Neuronal stem cell (in vitro differentiated cells): ENCODE results near the gene CAV3.

Experiments used
- DNase-seq: peaks from one replicate; pipeline ENCODE4 v3.0.0-alpha.2; 2013; ENCODE audit warnings: low spot score
- H2AFZ ChIP-seq: one replicate; pipeline ENCODE4 v1.6.1; 2013; ENCODE audit warnings: mild to moderate bottlenecking, low read length, inconsistent platforms
- H2AK5ac ChIP-seq: 2 replicates; pipeline ENCODE4 v1.6.1; 2013; ENCODE audit warnings: low read depth, mild to moderate bottlenecking, inconsistent platforms, low read length, moderate library complexity, mixed read lengths
- H2BK120ac ChIP-seq: 2 replicates; pipeline ENCODE4 v1.6.1; 2013; ENCODE audit warnings: low read depth, mild to moderate bottlenecking, inconsistent platforms, low read length, moderate library complexity, mixed read lengths
- H2BK12ac ChIP-seq: one replicate; pipeline ENCODE4 v1.6.1; 2013; ENCODE audit warnings: low read length, inconsistent platforms
- H2BK15ac ChIP-seq: 2 replicates; pipeline ENCODE4 v1.6.1; 2013; ENCODE audit warnings: mild to moderate bottlenecking, low read length, inconsistent platforms, mixed read lengths
- H2BK5ac ChIP-seq: one replicate; pipeline ENCODE4 v1.6.1; 2013; ENCODE audit warnings: inconsistent platforms, mild to moderate bottlenecking, low read length, moderate library complexity
- H3K14ac ChIP-seq: one replicate; pipeline ENCODE4 v1.6.1; 2013; ENCODE audit warnings: low read length, inconsistent platforms
- H3K18ac ChIP-seq: 2 replicates; pipeline ENCODE4 v1.6.1; 2013; ENCODE audit warnings: low read length, inconsistent platforms
- H3K23ac ChIP-seq: 2 replicates; pipeline ENCODE4 v1.6.1; 2013; ENCODE audit warnings: low read depth, mild to moderate bottlenecking, mixed read lengths, low read length, inconsistent platforms; ENCODE audit not compliant: poor library complexity
- H3K27ac ChIP-seq: replicated peaks from 3 replicates; pipeline ENCODE4 v1.5.1; 2013; ENCODE audit warnings: low read length, inconsistent platforms
- H3K27me3 ChIP-seq, 3 experiments: 2 replicates each; pipeline ENCODE4 v1.6.1; 2013; ENCODE audit warnings: low read length in 3 of 3, mild to moderate bottlenecking in 2 of 3, inconsistent platforms in 1 of 3, low read depth in 1 of 3, mixed read lengths in 1 of 3, moderate library complexity in 1 of 3; ENCODE audit not compliant: control insufficient read depth in 3 of 3, insufficient read depth in 3 of 3
- H3K36me3 ChIP-seq, 2 donors: replicated peaks in 1 of 2; 2 replicates each; pipeline ENCODE4 v1.6.1; 2013; ENCODE audit warnings: low read length in 2 of 2; ENCODE audit not compliant: control insufficient read depth in 2 of 2, insufficient read depth in 2 of 2
- H3K4ac ChIP-seq: 2 replicates; pipeline ENCODE4 v1.6.1; 2013; ENCODE audit warnings: inconsistent platforms, mild to moderate bottlenecking, low read length, moderate library complexity
- H3K4me1 ChIP-seq, 2 donors: 1 replicate in 1 of 2; 2 replicates in 1 of 2; pipeline ENCODE4 v1.6.1; 2013; ENCODE audit warnings: low read length in 2 of 2, low read depth in 1 of 2; ENCODE audit not compliant: control insufficient read depth in 2 of 2, insufficient read depth in 1 of 2
- H3K4me2 ChIP-seq: one replicate; pipeline ENCODE4 v1.6.1; 2013; ENCODE audit warnings: mild to moderate bottlenecking, low read length, inconsistent platforms; ENCODE audit not compliant: insufficient read depth, poor library complexity, severe bottlenecking
- H3K4me3 ChIP-seq, 2 donors: 2 replicates each; pipeline ENCODE4 v1.5.1; 2013; ENCODE audit warnings: low read length in 2 of 2, mild to moderate bottlenecking in 2 of 2, inconsistent platforms in 1 of 2, moderate library complexity in 1 of 2
- H3K79me1 ChIP-seq: one replicate; pipeline ENCODE4 v1.6.1; 2013; ENCODE audit warnings: low read depth, mild to moderate bottlenecking, inconsistent platforms, low read length, moderate library complexity
- H3K9ac ChIP-seq: one replicate; pipeline ENCODE4 v1.6.1; 2013; ENCODE audit warnings: mild to moderate bottlenecking, low read depth, low read length, inconsistent platforms; ENCODE audit not compliant: poor library complexity
- H3K9me3 ChIP-seq, 2 donors: replicated peaks in 1 of 2; 2 replicates each; pipeline versions ENCODE3 to v1.6.1; 2013; ENCODE audit warnings: low read length in 2 of 2, mild to moderate bottlenecking in 2 of 2, inconsistent platforms in 1 of 2, low read depth in 1 of 2, mixed read lengths in 1 of 2, moderate library complexity in 1 of 2; ENCODE audit not compliant: control insufficient read depth in 2 of 2, insufficient read depth in 1 of 2
- H4K8ac ChIP-seq: one replicate; pipeline ENCODE4 v1.6.1; 2013; ENCODE audit warnings: low read depth, mild to moderate bottlenecking, inconsistent platforms, low read length, moderate library complexity
- H4K91ac ChIP-seq: one replicate; pipeline ENCODE4 v1.6.1; 2013; ENCODE audit warnings: low read length, low read depth, mild to moderate bottlenecking, inconsistent platforms; ENCODE audit not compliant: poor library complexity
- WGBS, 2 donors: extraction: QIAGEN DNeasy Blood & Tissue Kit; methylation state at CpG; one replicate each; pipeline ENCODE4 v1.1.7; 2013; ENCODE audit warnings: missing lambda C conversion rate in 2 of 2, mixed read lengths in 1 of 2; ENCODE audit not compliant: insufficient read length in 2 of 2, insufficient replicate concordance in 1 of 2; ENCODE audit errors: extremely low coverage in 2 of 2; 5-methylcytosine and 5-hydroxymethylcytosine counted together

CAV3 gene

DNA sequence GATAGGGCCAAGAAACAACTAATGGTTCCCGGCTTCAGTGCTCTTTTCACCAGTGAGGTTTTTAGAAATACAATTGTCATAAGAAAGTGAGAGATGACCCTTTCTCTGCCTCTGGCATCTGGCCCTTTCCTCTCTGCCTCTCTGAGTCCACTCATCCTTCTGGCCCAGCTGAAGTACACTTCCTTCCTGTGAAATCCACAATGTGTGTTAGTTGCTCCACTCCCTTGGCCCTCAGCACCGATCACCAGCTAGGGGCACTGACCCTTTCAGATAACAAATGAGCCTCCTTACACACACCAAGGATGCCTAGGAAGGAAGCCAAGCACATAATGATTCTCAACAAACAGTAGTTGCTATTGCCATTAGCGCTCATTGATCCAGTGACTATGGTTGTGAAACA, 2.9 kb upstream of the CAV3 start:
- Histone ChIP-seq H4K91ac (no peak overlapping the region), H3K4me3 (no peak overlapping the region), H3K4ac (no peak overlapping the region), H3K4me2 (no peak overlapping the region), H3K23ac (no peak overlapping the region), H2BK5ac (no peak overlapping the region), H3K27me3 (no peaks in the 10 kb centered on the region), H2BK12ac (no peak overlapping the region), H2AFZ (peak overlapping the region; percentile 33), H2BK15ac (no peak overlapping the region), H2BK120ac (no peak overlapping the region), H3K79me1 (no peaks in the 10 kb centered on the region), H3K4me1 (peaks cover 4 to 6% of the 10 kb centered on the region in 2 donors), H2AK5ac (no peak overlapping the region), H3K9me3 (peaks cover 3% of the 10 kb centered on the region in 2 donors), H4K8ac (no peak overlapping the region), H3K9ac (no peak overlapping the region), H3K18ac (no peak overlapping the region), H3K27ac (no peak overlapping the region), H3K36me3 (no peaks in the 10 kb centered on the region), H3K14ac (no peak overlapping the region)
- DNase-seq, result no peak
- WGBS, 2 donors, result no CpG with 5 or more reads among the region's 3 CpGs

DNA sequence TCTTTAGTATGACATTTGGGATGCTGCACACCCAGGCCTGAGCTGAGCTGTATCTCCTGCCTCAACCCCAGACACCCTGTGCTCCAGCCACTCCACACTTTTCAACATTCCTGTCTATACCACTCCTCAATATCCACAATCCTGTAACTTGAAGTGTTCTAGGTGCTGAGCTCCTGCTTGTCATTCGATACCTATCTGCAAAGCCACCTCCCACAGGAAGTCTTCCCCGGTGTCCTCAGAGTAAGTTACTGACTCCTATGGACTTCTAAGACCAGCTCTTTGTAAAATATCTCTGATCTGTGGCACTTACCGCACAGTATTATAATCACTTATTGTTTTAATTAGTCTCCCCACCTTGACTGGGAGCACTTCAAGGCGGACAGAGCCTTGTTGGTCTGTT, 1.2 kb upstream of the CAV3 start:
- no CpG with 5 or more reads among the region's 4 CpGs for WGBS, 2 donors
- no peak overlapping the region for H3K9ac ChIP-seq
- no peak overlapping the region for H3K14ac ChIP-seq
- H2AK5ac ChIP-seq, result no peak overlapping the region
- no peaks in the 10 kb centered on the region for H3K9me3 ChIP-seq
- H2BK5ac ChIP-seq, result no peak overlapping the region
- H2BK12ac ChIP-seq, result no peak overlapping the region
- no peak overlapping the region for H2BK15ac ChIP-seq
- no peak overlapping the region for H3K23ac ChIP-seq
- no peak overlapping the region for H4K91ac ChIP-seq
- no peak overlapping the region for H2AFZ ChIP-seq
- no peaks in the 10 kb centered on the region for H3K27me3 ChIP-seq
- H3K4me1 ChIP-seq, result peaks cover 4 to 6% of the 10 kb centered on the region in 2 donors
- H3K27ac ChIP-seq, result no peak overlapping the region
- no peaks in the 10 kb centered on the region for H3K79me1 ChIP-seq
- no peak overlapping the region for H3K4me2 ChIP-seq
- H3K18ac ChIP-seq, result no peak overlapping the region
- DNase-seq, result no peak
- no peak overlapping the region for H4K8ac ChIP-seq
- no peak overlapping the region for H2BK120ac ChIP-seq
- no peaks in the 10 kb centered on the region for H3K36me3 ChIP-seq
- no peak overlapping the region for H3K4me3 ChIP-seq
- H3K4ac ChIP-seq, result no peak overlapping the region

DNA sequence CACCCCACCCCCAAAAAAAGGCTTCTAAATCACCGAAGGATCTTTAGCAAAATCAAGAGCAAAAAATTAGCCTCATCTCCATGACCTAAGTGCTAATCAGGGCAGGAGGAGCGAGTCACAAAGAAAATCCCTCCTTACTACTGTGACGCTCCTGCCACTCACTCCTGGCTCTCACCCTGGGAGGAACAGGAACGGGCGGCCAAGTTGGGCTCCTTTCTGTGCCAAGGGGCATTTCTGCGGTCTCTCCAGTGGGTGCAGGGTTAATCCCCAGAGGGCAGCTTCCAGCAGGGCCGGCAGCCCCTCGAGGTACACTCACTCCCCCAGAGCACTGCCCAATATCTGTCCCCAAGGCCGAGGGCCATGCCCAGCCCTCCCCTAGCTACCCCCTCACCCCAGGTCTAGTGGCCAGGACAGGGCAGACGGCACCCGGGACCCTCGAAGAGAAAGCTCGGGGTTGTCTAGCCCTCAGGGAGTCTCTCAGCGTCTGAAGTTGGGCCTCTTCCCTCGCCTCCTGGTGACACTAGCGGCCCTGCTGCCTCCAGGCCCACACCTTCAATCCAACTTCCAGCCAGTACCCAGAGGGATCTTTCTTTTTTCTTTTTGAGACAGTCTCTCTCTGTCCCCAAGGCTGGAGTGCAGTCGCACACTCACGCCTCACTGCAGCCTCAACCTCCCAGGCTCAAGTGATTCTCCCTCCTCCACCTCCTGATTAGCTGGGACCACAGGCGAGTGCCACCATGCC, 706 bp downstream of the CAV3 start:
- H2BK12ac ChIP-seq, result no peak overlapping the region
- H3K27me3 ChIP-seq, result no peaks in the 10 kb centered on the region
- no peak overlapping the region for H3K27ac ChIP-seq
- WGBS, 2 donors, result no CpG with 5 or more reads among the region's 19 CpGs
- no peak overlapping the region for H2BK5ac ChIP-seq
- H4K8ac ChIP-seq, result peak overlapping the region; percentile 79
- H2BK120ac ChIP-seq, result no peak overlapping the region
- no peak overlapping the region for H3K4me2 ChIP-seq
- H3K18ac ChIP-seq, result peak overlapping the region; percentile 49
- no peak overlapping the region for H2AK5ac ChIP-seq
- no peaks in the 10 kb centered on the region for H3K36me3 ChIP-seq
- no peak overlapping the region for H3K14ac ChIP-seq
- no peak overlapping the region for H4K91ac ChIP-seq
- H3K9me3 ChIP-seq, result no peaks in the 10 kb centered on the region
- H3K4ac ChIP-seq, result peak overlapping the region; percentile 54
- H2AFZ ChIP-seq, result no peak overlapping the region
- H3K4me1 ChIP-seq, result peaks cover 0 to 4% of the 10 kb centered on the region in 2 donors
- DNase-seq, result no peak
- no peaks in the 10 kb centered on the region for H3K79me1 ChIP-seq
- peak overlapping the region; percentile 66 for H2BK15ac ChIP-seq
- peak overlapping the region; percentile 50 for H3K9ac ChIP-seq
- no peak overlapping the region for H3K23ac ChIP-seq
- no peak overlapping the region for H3K4me3 ChIP-seq

DNA sequence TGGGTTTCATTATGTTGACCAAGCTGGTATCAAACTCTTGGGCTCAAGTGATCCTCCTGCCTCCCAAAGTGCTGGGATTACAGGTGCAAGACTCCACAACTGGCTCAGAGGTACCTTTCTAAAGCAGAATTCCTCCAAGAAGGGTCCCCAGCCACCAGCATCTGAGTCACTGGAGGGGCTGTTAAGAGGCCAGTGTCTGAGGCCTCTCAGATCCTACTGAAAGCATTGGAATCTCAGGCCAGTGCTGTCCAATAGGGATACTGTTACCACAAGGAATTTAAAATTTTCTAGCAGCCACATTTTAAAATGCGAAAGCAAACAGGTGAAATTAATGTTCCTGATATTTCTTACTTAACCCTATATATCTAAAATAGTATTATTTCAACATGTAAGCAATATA, 1.3 kb downstream of the CAV3 start:
- no peaks in the 10 kb centered on the region for H3K27me3 ChIP-seq
- H2BK120ac ChIP-seq, result no peak overlapping the region
- H2AFZ ChIP-seq, result no peak overlapping the region
- no peak overlapping the region for H3K27ac ChIP-seq
- peaks cover 0 to 4% of the 10 kb centered on the region in 2 donors for H3K4me1 ChIP-seq
- H2BK15ac ChIP-seq, result no peak overlapping the region
- no peaks in the 10 kb centered on the region for H3K36me3 ChIP-seq
- H4K91ac ChIP-seq, result no peak overlapping the region
- no peak overlapping the region for H3K9ac ChIP-seq
- no peak overlapping the region for H2BK12ac ChIP-seq
- H3K4me3 ChIP-seq, result no peak overlapping the region
- no peak overlapping the region for H3K23ac ChIP-seq
- no CpG with 5 or more reads among the region's 1 CpG for WGBS, 2 donors
- no peaks in the 10 kb centered on the region for H3K79me1 ChIP-seq
- H4K8ac ChIP-seq, result no peak overlapping the region
- no peak overlapping the region for H3K14ac ChIP-seq
- no peak overlapping the region for H3K4ac ChIP-seq
- H3K18ac ChIP-seq, result no peak overlapping the region
- H2BK5ac ChIP-seq, result no peak overlapping the region
- no peak overlapping the region for H2AK5ac ChIP-seq
- no peak for DNase-seq
- H3K4me2 ChIP-seq, result no peak overlapping the region
- no peaks in the 10 kb centered on the region for H3K9me3 ChIP-seq
